ENCODE data around the gene GIPC3.
"Not testable (repeated sequence)": the region's sequence is repeated elsewhere in the genome, so short reads cannot be mapped to it uniquely, and the experiment has no call there.

Gene GIPC3

DNA sequence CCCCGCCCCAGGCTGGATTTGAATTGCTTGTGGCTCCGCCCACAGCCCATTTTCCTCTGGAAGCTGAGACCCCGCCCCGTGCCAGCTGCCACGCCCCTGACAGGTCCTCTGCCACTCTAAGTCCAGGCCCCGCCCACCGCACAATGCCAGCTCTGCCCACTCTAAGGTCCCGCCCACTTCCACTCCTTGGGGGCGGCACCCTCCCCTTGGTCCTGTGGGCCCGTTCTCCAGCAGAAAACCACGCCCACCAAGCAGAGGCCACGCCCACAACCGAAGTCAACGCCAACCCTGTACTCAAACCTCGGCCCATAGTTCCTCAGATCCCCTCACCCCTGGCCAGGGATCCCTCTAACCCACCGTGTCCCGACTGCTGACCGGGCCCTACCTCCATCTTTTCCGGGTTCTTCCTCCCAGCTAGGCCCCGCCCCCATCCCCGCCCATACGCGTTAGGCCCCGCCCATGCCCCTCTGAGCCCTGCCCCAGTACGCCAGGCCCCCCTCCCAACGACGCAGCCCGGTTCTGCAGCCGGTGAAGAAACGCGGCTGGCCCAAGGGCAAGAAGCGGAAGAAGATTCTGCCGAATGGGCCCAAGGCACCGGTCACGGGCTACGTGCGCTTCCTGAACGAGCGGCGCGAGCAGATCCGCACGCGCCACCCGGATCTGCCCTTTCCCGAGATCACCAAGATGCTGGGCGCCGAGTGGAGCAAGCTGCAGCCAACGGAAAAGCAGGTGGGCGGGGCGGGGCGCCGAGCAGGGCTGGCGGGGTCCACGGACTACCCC is 11.2 kb upstream of the GIPC3 start:
- peak; percentile 97 for FAIRE-seq
- DNase-seq (ENCODE audit: insufficient read length, low spot score), result peak; percentile 87
- no peak for TF ChIP-seq TAF1 (IDR thresholded peaks at IDR 0.05; ENCODE audit: low read depth, low read length)
- no peak for TF ChIP-seq POU2F2 (IDR thresholded peaks at IDR 0.05; ENCODE audit: low read depth, low read length)
- no peak for TF ChIP-seq POLR2AphosphoS5 (IDR thresholded peaks at IDR 0.05; ENCODE audit: low read depth, low read length)
- TF ChIP-seq SPI1 (IDR thresholded peaks at IDR 0.05; ENCODE audit: low read depth, low read length), result no peak
- TF ChIP-seq PAX5 (IDR thresholded peaks at IDR 0.05; ENCODE audit: insufficient read depth, low read length, severe bottlenecking), result no peak
- no peak for TF ChIP-seq POLR2A (IDR thresholded peaks at IDR 0.05; ENCODE audit: low read depth, low read length)

DNA sequence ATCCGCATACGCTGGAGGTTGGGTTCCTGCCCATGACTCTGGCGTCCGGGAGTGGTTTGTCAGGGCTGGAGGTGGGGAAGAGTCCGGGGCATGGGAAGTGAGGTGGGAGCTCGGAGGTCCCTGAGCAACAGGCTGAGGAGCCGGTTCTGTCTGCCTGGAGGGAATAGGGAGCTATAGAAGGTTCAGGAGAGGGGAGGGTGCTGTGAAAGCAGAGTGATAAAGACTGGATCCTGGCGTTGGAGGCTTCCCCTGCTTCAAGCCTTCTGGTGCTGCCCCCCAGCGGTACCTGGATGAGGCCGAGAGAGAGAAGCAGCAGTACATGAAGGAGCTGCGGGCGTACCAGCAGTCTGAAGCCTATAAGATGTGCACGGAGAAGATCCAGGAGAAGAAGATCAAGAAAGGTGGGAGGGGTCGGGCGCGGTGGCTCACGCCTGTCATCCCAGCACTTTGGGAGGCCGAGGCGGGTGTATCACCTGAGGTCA is 10.0 kb upstream of the GIPC3 start:
- FAIRE-seq, result no peak
- TF ChIP-seq SPI1 (IDR thresholded peaks at IDR 0.05; ENCODE audit: low read depth, low read length) (no peak), POLR2A (IDR thresholded peaks at IDR 0.05; ENCODE audit: low read depth, low read length) (no peak), POU2F2 (IDR thresholded peaks at IDR 0.05; ENCODE audit: low read depth, low read length) (no peak), TAF1 (IDR thresholded peaks at IDR 0.05; ENCODE audit: low read depth, low read length) (no peak), PAX5 (IDR thresholded peaks at IDR 0.05; ENCODE audit: insufficient read depth, low read length, severe bottlenecking) (no peak), POLR2AphosphoS5 (IDR thresholded peaks at IDR 0.05; ENCODE audit: low read depth, low read length) (no peak)
- DNase-seq (ENCODE audit: insufficient read length, low spot score), result no peak

DNA sequence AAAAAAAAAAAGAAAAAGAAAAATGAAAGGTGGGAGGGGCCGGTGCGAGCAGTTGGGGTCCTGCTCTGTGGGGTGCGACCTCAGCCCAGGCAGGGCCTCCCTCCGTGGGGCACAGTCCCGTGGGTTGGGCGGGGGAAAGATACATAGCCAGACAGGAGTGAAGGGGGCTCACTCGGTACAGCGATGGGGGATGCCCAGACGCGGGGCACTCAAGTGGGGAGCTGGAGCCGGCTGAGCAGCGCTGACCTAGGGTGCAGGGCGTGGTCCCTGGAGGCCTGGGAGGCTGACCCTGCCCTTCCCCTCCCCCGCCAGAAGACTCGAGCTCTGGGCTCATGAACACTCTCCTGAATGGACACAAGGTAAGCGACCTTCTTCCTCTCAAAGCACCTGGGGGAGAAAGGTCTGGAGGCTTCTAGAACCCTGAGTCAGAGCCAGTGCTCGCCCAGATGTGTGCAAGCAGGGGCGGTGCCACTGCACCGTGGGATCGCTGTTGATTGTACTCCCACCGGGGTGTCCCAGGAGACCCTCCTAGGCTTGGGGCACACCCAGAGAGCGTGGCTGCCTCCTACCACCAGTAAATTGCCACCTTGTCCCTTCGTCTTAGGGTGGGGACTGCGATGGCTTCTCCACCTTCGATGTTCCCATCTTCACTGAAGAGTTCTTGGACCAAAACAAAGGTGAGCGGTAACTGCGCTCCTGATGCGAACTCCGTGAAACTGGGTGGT is 9.2 kb upstream of the GIPC3 start:
- FAIRE-seq, result no peak
- no peak for DNase-seq (ENCODE audit: insufficient read length, low spot score)
- TF ChIP-seq POLR2AphosphoS5 (IDR thresholded peaks at IDR 0.05; ENCODE audit: low read depth, low read length), result no peak
- TF ChIP-seq PAX5 (IDR thresholded peaks at IDR 0.05; ENCODE audit: insufficient read depth, low read length, severe bottlenecking), result no peak
- no peak for TF ChIP-seq POU2F2 (IDR thresholded peaks at IDR 0.05; ENCODE audit: low read depth, low read length)
- no peak for TF ChIP-seq TAF1 (IDR thresholded peaks at IDR 0.05; ENCODE audit: low read depth, low read length)
- no peak for TF ChIP-seq SPI1 (IDR thresholded peaks at IDR 0.05; ENCODE audit: low read depth, low read length)
- TF ChIP-seq POLR2A (IDR thresholded peaks at IDR 0.05; ENCODE audit: low read depth, low read length), result no peak

DNA sequence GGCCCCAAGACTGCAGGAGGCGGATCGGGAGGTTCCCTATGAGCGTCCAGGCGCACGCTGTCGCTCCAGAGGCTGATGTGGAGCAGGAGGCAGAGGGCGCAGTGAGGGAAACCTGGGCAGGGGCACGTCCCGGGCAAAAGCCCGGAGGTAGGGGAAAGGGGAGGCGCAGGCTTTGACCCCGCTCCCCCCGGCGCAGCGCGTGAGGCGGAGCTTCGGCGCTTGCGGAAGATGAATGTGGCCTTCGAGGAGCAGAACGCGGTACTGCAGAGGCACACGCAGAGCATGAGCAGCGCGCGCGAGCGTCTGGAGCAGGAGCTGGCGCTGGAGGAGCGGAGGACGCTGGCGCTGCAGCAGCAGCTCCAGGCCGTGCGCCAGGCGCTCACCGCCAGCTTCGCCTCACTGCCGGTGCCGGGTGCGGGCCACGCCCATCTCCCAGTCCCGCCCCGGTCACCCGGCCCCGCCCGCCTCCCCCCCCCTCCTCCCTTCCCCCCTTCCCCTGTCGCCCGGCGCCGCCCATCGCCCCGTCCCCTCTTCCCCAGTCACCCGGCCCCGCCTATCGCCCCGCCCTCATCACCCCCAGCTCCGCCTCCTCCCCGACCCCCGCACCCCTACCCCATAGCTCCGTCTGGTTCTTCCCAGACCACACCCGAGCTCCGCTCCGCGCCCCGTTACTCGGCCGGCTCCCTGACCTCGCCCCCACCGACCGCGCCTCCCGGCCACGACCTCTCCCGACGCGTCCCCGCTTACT is 8.4 kb upstream of the GIPC3 start:
- FAIRE-seq (no peak), DNase-seq (ENCODE audit: insufficient read length, low spot score) (no peak)
- no peak for TF ChIP-seq TAF1 (IDR thresholded peaks at IDR 0.05; ENCODE audit: low read depth, low read length)
- TF ChIP-seq SPI1 (IDR thresholded peaks at IDR 0.05; ENCODE audit: low read depth, low read length), result no peak
- TF ChIP-seq POLR2AphosphoS5 (IDR thresholded peaks at IDR 0.05; ENCODE audit: low read depth, low read length), result no peak
- TF ChIP-seq POLR2A (IDR thresholded peaks at IDR 0.05; ENCODE audit: low read depth, low read length), result no peak
- no peak for TF ChIP-seq POU2F2 (IDR thresholded peaks at IDR 0.05; ENCODE audit: low read depth, low read length)
- TF ChIP-seq PAX5 (IDR thresholded peaks at IDR 0.05; ENCODE audit: insufficient read depth, low read length, severe bottlenecking), result no peak

DNA sequence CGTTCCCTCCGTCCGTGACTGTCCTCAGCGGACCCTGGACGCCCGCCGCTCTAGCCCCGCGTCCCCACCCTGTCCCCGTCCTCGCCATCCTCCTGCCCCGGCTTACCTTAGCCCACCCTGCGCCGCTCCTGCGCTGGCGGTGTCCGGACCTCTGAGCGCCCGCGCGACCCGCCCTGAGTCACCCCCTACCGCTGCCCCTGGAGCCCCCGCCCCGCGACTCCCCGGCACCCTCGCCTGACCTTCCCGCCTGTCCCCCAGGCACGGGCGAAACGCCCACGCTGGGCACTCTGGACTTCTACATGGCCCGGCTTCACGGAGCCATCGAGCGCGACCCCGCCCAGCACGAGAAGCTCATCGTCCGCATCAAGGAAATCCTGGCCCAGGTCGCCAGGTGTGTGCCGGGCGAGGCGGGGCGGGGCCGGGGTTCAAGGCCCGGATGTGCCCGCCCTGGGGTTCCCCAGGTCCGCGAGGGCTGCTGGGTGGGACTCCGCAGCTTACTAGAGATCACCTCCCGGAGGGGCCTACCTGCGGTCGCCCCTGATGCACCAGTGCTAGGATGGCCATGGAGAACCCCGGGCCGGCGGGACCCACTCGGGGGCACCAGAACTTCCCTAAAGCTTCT is 7.4 kb upstream of the GIPC3 start:
- TF ChIP-seq POLR2A (IDR thresholded peaks at IDR 0.05; ENCODE audit: low read depth, low read length) (no peak), PAX5 (IDR thresholded peaks at IDR 0.05; ENCODE audit: insufficient read depth, low read length, severe bottlenecking) (no peak), POLR2AphosphoS5 (IDR thresholded peaks at IDR 0.05; ENCODE audit: low read depth, low read length) (no peak), TAF1 (IDR thresholded peaks at IDR 0.05; ENCODE audit: low read depth, low read length) (no peak), SPI1 (IDR thresholded peaks at IDR 0.05; ENCODE audit: low read depth, low read length) (no peak), POU2F2 (IDR thresholded peaks at IDR 0.05; ENCODE audit: low read depth, low read length) (no peak)
- FAIRE-seq (no peak), DNase-seq (ENCODE audit: insufficient read length, low spot score) (no peak)

DNA sequence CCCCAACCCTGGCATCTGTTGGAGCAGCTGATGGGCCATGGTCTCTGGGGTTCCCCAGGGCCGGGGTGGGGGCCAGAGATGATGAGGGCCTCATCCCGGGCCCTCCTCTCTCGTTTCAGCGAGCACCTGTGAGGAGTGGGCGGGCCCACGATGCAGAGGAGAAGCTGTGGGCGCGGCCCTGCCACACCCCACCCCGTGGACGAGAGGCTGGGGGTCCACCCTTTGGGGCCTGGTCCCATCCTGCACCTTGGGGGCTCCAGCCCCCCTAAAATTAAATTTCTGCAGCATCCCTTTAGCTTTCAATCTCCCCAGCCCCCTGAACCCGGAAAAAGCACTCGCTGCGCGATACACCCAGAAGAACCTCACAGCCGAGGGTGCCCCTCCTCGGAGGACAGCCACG is 6.9 kb upstream of the GIPC3 start:
- FAIRE-seq (no peak), DNase-seq (ENCODE audit: insufficient read length, low spot score) (no peak)
- no peak for TF ChIP-seq POLR2AphosphoS5 (IDR thresholded peaks at IDR 0.05; ENCODE audit: low read depth, low read length)

DNA sequence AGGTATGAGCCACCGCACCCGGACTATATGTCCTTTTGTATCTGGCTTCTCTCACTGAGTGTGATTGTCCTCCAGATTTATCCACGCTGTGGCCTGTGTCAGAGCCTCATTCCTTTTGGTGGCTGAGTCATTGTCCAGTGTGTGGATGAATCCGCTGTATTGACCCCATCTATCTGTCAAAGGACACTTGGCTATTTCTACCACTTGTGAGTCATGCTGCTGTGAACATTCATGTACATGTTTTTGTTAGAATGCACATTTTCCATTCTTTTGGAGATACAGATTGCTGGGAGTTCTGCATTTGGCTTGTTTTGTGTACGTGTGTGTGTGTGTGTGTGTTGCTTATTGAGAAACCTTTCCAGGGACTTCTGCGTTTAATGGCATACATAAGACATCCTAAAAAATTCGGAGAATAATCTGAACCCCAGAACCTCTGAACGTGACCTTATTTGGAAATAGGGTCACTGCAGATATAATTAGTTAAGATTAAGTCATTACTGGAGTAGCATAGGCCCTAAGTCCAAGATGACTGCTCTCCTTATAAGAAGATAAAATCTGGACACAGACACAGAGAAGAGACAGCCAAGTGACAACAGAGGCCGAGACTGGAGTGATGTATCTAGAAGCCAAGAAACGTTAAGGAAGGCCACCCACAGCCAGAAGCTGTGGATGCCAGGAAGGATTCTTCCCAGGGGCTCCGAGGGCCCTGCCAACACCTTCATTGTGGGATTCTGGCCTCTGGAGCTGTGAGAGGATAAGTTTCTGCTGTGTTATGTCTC is 4.9 kb upstream of the GIPC3 start:
- no peak for TF ChIP-seq PAX5 (IDR thresholded peaks at IDR 0.05; ENCODE audit: insufficient read depth, low read length, severe bottlenecking)
- no peak for TF ChIP-seq POLR2A (IDR thresholded peaks at IDR 0.05; ENCODE audit: low read depth, low read length)
- no peak for TF ChIP-seq POU2F2 (IDR thresholded peaks at IDR 0.05; ENCODE audit: low read depth, low read length)
- TF ChIP-seq POLR2AphosphoS5 (IDR thresholded peaks at IDR 0.05; ENCODE audit: low read depth, low read length), result no peak
- TF ChIP-seq TAF1 (IDR thresholded peaks at IDR 0.05; ENCODE audit: low read depth, low read length), result no peak
- TF ChIP-seq SPI1 (IDR thresholded peaks at IDR 0.05; ENCODE audit: low read depth, low read length), result no peak
- no peak for DNase-seq (ENCODE audit: insufficient read length, low spot score)
- FAIRE-seq, result no peak

DNA sequence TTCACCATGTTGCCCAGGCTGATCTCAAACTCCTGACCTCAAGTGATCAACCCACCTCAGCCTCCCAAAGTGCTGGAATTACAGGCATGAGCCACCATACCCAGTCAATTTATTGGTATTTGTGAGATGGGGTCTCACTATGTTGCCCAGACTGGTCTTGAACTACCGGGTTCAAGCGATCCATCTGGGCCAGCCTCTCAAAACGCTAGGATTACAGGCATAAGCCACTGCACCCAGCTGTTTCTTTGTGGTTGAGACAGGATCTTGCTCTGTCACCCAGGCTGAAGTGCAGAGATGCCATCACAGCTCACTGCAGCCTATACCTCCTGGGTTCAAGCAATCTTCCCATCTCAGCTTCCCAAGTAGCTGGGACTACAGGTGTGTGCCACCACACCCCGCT is 3.5 kb upstream of the GIPC3 start:
- not testable (repeated sequence) for FAIRE-seq; DNase-seq (ENCODE audit: insufficient read length, low spot score)

DNA sequence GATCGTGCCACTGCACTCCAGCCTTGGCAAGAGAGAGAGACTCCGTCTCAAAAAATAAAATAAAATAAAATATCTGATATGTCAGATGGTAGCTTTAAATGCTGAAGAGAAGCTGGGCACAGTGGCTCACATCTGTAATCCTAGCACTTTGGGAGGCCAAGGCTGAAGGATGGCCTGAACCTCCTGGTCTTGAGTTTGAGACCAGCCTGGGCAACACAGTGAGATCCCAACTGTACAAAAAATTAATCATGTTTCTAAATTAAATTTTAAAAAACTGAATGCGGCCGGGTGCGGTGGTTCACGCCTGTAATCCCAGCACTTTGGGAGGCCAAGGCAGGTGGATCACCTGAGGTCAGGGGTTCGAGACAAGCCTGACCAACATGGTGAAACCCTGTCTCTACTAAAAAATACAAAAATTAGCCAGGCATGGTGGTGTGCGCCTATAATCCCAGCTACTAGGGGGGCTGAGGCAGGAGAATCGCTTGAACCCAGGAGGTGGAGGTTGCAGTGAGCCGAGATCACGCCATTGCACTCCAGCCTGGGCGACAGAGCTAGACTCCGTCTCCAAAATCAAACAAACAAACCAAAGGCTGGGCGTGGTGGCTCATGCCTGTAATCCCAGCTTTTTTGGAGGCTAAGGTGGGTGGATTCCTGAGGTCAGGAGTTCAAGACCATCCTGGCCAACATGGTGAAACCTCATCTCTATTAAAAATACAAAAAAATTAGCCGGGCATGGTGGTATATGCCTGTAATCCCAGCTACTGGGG is 1.1 kb upstream of the GIPC3 start:
- not testable (repeated sequence) for FAIRE-seq; DNase-seq (ENCODE audit: insufficient read length, low spot score)
